ENCODE results near the gene PCSK6. TPM values are rescaled to one million over a fixed set of nuclear protein-coding genes. Genes with fewer than 3 reads are reported as not detected.
"Not testable (repeated sequence)": the region's sequence is repeated elsewhere in the genome, so short reads cannot be mapped to it uniquely, and the experiment has no call there.

The PCSK6 gene
- polyA plus RNA-seq, 2 donors: 5.4 to 6.5 TPM

- H3K27ac ChIP-seq (ENCODE audit: low read depth in 2 of 2, low read length in 1 of 2): no peak overlapping the region
- H3K27me3 ChIP-seq (ENCODE audit: control insufficient read depth in 1 of 2, insufficient read depth in 2 of 2, low read length in 2 of 2): no peaks in the 10 kb centered on the region
- 78% methylated on average over 4 of the region's 4 CpGs for WGBS, 2 donors
- H3K36me3 ChIP-seq (ENCODE audit: control insufficient read depth in 2 of 2, insufficient read depth in 2 of 2, low read length in 1 of 2): peaks cover 0 to 3% of the 10 kb centered on the region in 2 donors
- H3K4me1 ChIP-seq (ENCODE audit: control insufficient read depth in 2 of 2, insufficient read depth in 2 of 2, low read length in 1 of 2): peaks cover 0 to 6% of the 10 kb centered on the region in 2 donors
- H3K4me3 ChIP-seq (ENCODE audit: low read depth in 1 of 2, low read length in 2 of 2): no peak overlapping the region
- peaks cover 0 to 2% of the 10 kb centered on the region in 2 donors for H3K9me3 ChIP-seq (ENCODE audit: control insufficient read depth in 2 of 2, insufficient read depth in 1 of 2, low read depth in 1 of 2, low read length in 1 of 2)
Measured at GRCh38 chr15:101361418-101361817, 128.1 kb downstream of the PCSK6 start.

GRCh38 chr15:101359365-101359947 is 130.1 kb downstream of the PCSK6 start:
- no peak overlapping the region for H3K27ac ChIP-seq (ENCODE audit: low read depth in 2 of 2, low read length in 1 of 2)
- peaks cover 0 to 6% of the 10 kb centered on the region in 2 donors for H3K4me1 ChIP-seq (ENCODE audit: control insufficient read depth in 2 of 2, insufficient read depth in 2 of 2, low read length in 1 of 2)
- 47% methylated on average over 9 of the region's 9 CpGs for WGBS, 2 donors
- H3K27me3 ChIP-seq (ENCODE audit: control insufficient read depth in 1 of 2, insufficient read depth in 2 of 2, low read length in 2 of 2): no peaks in the 10 kb centered on the region
- peaks cover 0 to 3% of the 10 kb centered on the region in 2 donors for H3K36me3 ChIP-seq (ENCODE audit: control insufficient read depth in 2 of 2, insufficient read depth in 2 of 2, low read length in 1 of 2)
- peaks cover 0 to 2% of the 10 kb centered on the region in 2 donors for H3K9me3 ChIP-seq (ENCODE audit: control insufficient read depth in 2 of 2, insufficient read depth in 1 of 2, low read depth in 1 of 2, low read length in 1 of 2)
- H3K4me3 ChIP-seq (ENCODE audit: low read depth in 1 of 2, low read length in 2 of 2): no peak overlapping the region

GRCh38 chr15:101358895-101359294 is 130.6 kb downstream of the PCSK6 start:
- Histone ChIP-seq H3K36me3 (ENCODE audit: control insufficient read depth in 2 of 2, insufficient read depth in 2 of 2, low read length in 1 of 2) (peaks cover 0 to 3% of the 10 kb centered on the region in 2 donors), H3K27me3 (ENCODE audit: control insufficient read depth in 1 of 2, insufficient read depth in 2 of 2, low read length in 2 of 2) (no peaks in the 10 kb centered on the region), H3K9me3 (ENCODE audit: control insufficient read depth in 2 of 2, insufficient read depth in 1 of 2, low read depth in 1 of 2, low read length in 1 of 2) (peaks cover 0 to 2% of the 10 kb centered on the region in 2 donors), H3K4me1 (ENCODE audit: control insufficient read depth in 2 of 2, insufficient read depth in 2 of 2, low read length in 1 of 2) (peaks cover 0 to 6% of the 10 kb centered on the region in 2 donors), H3K4me3 (ENCODE audit: low read depth in 1 of 2, low read length in 2 of 2) (no peak overlapping the region), H3K27ac (ENCODE audit: low read depth in 2 of 2, low read length in 1 of 2) (no peak overlapping the region)
- 47 to 64% methylated on average over 7 of the region's 7 CpGs for WGBS, 2 donors

GRCh38 chr15:101357885-101358284 is 131.6 kb downstream of the PCSK6 start:
- H3K27me3 ChIP-seq (ENCODE audit: control insufficient read depth in 1 of 2, insufficient read depth in 2 of 2, low read length in 2 of 2): no peaks in the 10 kb centered on the region
- 92 to 95% methylated on average over 11 of the region's 11 CpGs for WGBS, 2 donors
- H3K4me3 ChIP-seq (ENCODE audit: low read depth in 1 of 2, low read length in 2 of 2): no peak overlapping the region
- H3K4me1 ChIP-seq (ENCODE audit: control insufficient read depth in 2 of 2, insufficient read depth in 2 of 2, low read length in 1 of 2): peaks cover 0 to 6% of the 10 kb centered on the region in 2 donors
- no peak overlapping the region for H3K27ac ChIP-seq (ENCODE audit: low read depth in 2 of 2, low read length in 1 of 2)
- peaks cover 0 to 2% of the 10 kb centered on the region in 2 donors for H3K9me3 ChIP-seq (ENCODE audit: control insufficient read depth in 2 of 2, insufficient read depth in 1 of 2, low read depth in 1 of 2, low read length in 1 of 2)
- H3K36me3 ChIP-seq (ENCODE audit: control insufficient read depth in 2 of 2, insufficient read depth in 2 of 2, low read length in 1 of 2): peaks cover 0 to 3% of the 10 kb centered on the region in 2 donors

DNA sequence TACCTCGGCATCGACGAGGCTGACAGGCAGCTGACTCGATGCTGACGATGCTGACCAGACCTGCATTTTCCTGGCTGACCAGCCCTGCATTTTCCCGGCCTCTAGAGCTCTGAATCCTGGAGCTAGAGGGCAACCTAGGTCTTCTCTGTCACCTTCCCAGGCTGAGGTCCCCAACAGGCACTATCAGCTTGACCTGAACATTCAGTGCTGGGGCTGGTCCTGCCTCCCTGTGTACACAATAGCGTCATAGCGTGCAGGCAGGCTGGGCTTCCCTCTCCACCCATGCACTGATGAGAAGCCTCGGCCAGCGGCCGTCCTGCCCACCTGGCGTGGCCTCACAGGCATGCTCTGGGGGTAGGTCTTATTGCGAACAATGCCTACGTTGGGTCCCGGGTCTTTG is 132.2 kb downstream of the PCSK6 start:
- H3K36me3 ChIP-seq (ENCODE audit: control insufficient read depth in 2 of 2, insufficient read depth in 2 of 2, low read length in 1 of 2): peaks cover 0 to 3% of the 10 kb centered on the region in 2 donors
- 85 to 91% methylated on average over 15 of the region's 15 CpGs for WGBS, 2 donors
- no peak overlapping the region for H3K27ac ChIP-seq (ENCODE audit: low read depth in 2 of 2, low read length in 1 of 2)
- H3K4me1 ChIP-seq (ENCODE audit: control insufficient read depth in 2 of 2, insufficient read depth in 2 of 2, low read length in 1 of 2): peaks cover 0 to 6% of the 10 kb centered on the region in 2 donors
- no peak overlapping the region for H3K4me3 ChIP-seq (ENCODE audit: low read depth in 1 of 2, low read length in 2 of 2)
- H3K27me3 ChIP-seq (ENCODE audit: control insufficient read depth in 1 of 2, insufficient read depth in 2 of 2, low read length in 2 of 2): no peaks in the 10 kb centered on the region
- H3K9me3 ChIP-seq (ENCODE audit: control insufficient read depth in 2 of 2, insufficient read depth in 1 of 2, low read depth in 1 of 2, low read length in 1 of 2): peaks cover 0 to under 1% of the 10 kb centered on the region in 2 donors

DNA sequence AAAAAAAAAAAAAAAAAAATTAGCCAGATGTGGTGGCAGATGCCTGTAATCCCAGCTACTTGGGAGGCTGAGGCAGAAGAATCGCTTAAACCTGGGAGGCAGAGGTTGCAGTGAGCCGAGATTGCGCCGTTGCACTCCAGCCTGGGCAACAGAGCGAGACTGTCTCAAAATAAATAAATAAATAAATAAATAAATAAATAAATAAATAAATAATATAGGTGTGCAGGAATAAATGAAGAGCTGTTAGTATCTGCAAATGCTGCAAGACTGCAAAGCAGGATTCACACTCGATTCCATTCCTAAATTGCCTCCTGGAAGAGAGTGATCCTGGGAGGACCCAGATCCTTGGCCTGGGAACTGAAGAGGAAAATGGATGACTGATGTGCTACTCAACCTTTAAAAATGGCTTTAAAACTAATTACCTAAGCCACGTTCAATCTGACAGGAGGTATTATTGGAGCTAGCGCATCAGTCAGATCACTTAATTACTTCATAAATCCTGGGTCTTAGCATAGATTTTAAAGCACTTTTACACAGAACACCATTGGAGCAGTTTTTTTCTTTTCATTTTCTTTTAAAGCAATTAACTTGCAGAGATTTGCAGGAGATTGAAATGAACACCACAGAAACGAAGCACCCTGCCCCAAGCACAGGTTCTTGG is 132.9 kb downstream of the PCSK6 start:
- not testable (repeated sequence) for H3K27ac ChIP-seq (ENCODE audit: low read depth in 2 of 2, low read length in 1 of 2); H3K4me3 ChIP-seq (ENCODE audit: low read depth in 1 of 2, low read length in 2 of 2); H3K27me3 ChIP-seq (ENCODE audit: control insufficient read depth in 1 of 2, insufficient read depth in 2 of 2, low read length in 2 of 2); H3K4me1 ChIP-seq (ENCODE audit: control insufficient read depth in 2 of 2, insufficient read depth in 2 of 2, low read length in 1 of 2); H3K9me3 ChIP-seq (ENCODE audit: control insufficient read depth in 2 of 2, insufficient read depth in 1 of 2, low read depth in 1 of 2, low read length in 1 of 2); H3K36me3 ChIP-seq (ENCODE audit: control insufficient read depth in 2 of 2, insufficient read depth in 2 of 2, low read length in 1 of 2)
- 84 to 91% methylated on average over 9 of the region's 9 CpGs for WGBS, 2 donors

DNA sequence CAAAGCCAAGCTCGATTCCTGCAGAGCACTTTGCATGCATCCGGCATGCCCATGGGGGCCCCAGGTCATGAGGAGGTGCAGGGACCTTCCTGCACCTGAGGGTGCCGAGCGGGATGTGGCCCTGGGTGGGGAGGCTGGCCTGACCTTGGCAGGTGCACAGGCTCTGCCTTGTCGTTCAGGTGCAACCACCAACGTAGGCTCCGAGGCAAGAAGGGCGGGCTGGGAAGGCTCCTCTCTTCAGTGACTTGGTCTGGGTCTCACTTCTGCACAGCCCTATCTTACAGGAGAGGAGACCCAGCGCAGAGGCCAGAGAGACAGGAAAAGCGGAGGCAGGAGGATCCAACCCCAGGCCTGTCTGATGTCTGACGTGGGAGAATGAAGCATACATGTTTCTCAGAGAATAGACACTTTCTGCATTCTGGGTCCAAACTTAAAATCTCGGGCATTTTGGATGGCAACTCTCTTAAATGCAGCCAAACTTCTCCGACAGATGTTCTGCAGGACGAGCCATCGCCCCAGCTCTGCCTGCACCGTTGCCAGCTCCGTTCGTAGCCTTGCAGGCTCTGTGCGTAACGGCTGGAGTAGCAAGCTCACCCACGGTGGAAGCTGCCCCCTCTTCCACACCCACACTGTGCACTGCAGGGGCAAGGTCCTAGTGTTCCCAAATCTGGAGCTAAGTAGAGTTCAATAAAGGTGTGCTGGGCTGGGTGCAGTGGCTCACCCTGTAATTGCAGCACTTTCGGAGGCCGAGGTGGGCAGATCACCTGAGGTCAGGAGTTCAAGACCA is 133.6 kb downstream of the PCSK6 start:
- 87 to 88% methylated on average over 23 of the region's 23 CpGs for WGBS, 2 donors
- H3K36me3 ChIP-seq (ENCODE audit: control insufficient read depth in 2 of 2, insufficient read depth in 2 of 2, low read length in 1 of 2): peaks cover 0 to 3% of the 10 kb centered on the region in 2 donors
- H3K4me3 ChIP-seq (ENCODE audit: low read depth in 1 of 2, low read length in 2 of 2): no peak overlapping the region
- no peak overlapping the region for H3K27ac ChIP-seq (ENCODE audit: low read depth in 2 of 2, low read length in 1 of 2)
- no peaks in the 10 kb centered on the region for H3K9me3 ChIP-seq (ENCODE audit: control insufficient read depth in 2 of 2, insufficient read depth in 1 of 2, low read depth in 1 of 2, low read length in 1 of 2)
- peaks cover 0 to 6% of the 10 kb centered on the region in 2 donors for H3K4me1 ChIP-seq (ENCODE audit: control insufficient read depth in 2 of 2, insufficient read depth in 2 of 2, low read length in 1 of 2)
- no peaks in the 10 kb centered on the region for H3K27me3 ChIP-seq (ENCODE audit: control insufficient read depth in 1 of 2, insufficient read depth in 2 of 2, low read length in 2 of 2)

GRCh38 chr15:101354891-101355623 is 134.4 kb downstream of the PCSK6 start:
- H3K36me3 ChIP-seq (ENCODE audit: control insufficient read depth in 2 of 2, insufficient read depth in 2 of 2, low read length in 1 of 2): peaks cover 0 to 3% of the 10 kb centered on the region in 2 donors
- H3K4me3 ChIP-seq (ENCODE audit: low read depth in 1 of 2, low read length in 2 of 2): no peak overlapping the region
- H3K27ac ChIP-seq (ENCODE audit: low read depth in 2 of 2, low read length in 1 of 2): no peak overlapping the region
- H3K27me3 ChIP-seq (ENCODE audit: control insufficient read depth in 1 of 2, insufficient read depth in 2 of 2, low read length in 2 of 2): no peaks in the 10 kb centered on the region
- WGBS, 2 donors: 90 to 91% methylated on average over 5 of the region's 5 CpGs
- H3K9me3 ChIP-seq (ENCODE audit: control insufficient read depth in 2 of 2, insufficient read depth in 1 of 2, low read depth in 1 of 2, low read length in 1 of 2): no peaks in the 10 kb centered on the region
- H3K4me1 ChIP-seq (ENCODE audit: control insufficient read depth in 2 of 2, insufficient read depth in 2 of 2, low read length in 1 of 2): peaks cover 0 to 6% of the 10 kb centered on the region in 2 donors

DNA sequence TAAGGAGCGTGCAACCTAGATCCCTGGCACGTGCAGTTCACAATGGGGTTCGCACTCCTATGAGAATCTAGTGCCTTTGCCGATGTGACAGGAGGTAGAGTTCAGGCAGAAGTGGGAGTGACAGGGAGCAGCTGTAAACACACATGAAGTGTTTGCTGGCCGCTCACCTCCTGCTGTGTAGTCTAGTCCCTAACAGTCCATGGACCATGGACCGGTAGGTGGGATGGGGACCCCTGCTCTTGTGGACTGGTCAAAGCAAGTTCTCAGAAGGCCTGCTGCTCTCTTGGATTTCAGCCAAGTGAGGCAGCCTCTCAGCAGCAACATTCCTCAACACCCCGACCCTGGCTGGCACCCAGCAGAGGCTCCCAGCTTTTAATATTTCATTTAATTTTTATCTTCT is 136.3 kb downstream of the PCSK6 start:
- Histone ChIP-seq H3K4me1 (ENCODE audit: control insufficient read depth in 2 of 2, insufficient read depth in 2 of 2, low read length in 1 of 2) (no peaks in the 10 kb centered on the region), H3K9me3 (ENCODE audit: control insufficient read depth in 2 of 2, insufficient read depth in 1 of 2, low read depth in 1 of 2, low read length in 1 of 2) (peaks cover 0 to 2% of the 10 kb centered on the region in 2 donors), H3K27ac (ENCODE audit: low read depth in 2 of 2, low read length in 1 of 2) (no peak overlapping the region), H3K36me3 (ENCODE audit: control insufficient read depth in 2 of 2, insufficient read depth in 2 of 2, low read length in 1 of 2) (peaks cover 0 to 3% of the 10 kb centered on the region in 2 donors), H3K27me3 (ENCODE audit: control insufficient read depth in 1 of 2, insufficient read depth in 2 of 2, low read length in 2 of 2) (peaks cover 0 to 2% of the 10 kb centered on the region in 2 donors), H3K4me3 (ENCODE audit: low read depth in 1 of 2, low read length in 2 of 2) (no peak overlapping the region)
- 82 to 86% methylated on average over 7 of the region's 7 CpGs for WGBS, 2 donors

Measured in esophagus (tissue), 2 donors.